ENCODE data around the gene FARS2. TPM values are rescaled to one million over a fixed set of nuclear protein-coding genes. Genes with fewer than 3 reads are reported as not detected.

The FARS2 gene
- total and polyA plus RNA-seq, 2 of the 13 experiments (the other 11 are each of a cell fraction or from before 2014, with no cell fraction given) = 15.4 to 26.0 TPM

DNA sequence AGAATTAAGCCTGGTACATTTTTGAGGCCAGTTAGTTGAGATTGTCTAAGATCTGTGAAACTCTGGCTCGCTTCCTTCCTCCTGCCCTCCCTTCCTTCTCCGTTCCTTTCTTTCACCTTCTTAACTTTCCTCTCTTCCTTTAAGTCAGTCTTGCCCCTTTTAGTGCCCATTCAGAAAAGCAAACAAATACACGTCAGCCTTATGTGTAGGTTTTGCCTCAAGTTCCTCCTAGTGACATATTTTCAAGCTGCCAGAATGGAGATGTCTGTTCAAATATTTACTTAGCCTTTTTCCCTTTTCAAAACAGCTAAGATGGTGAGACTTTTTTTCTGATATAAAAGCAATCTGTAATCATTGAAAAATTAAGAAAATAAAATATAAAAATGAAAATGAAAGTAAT lies 178.4 kb downstream of the FARS2 start (continued):
- TF ChIP-seq, protein P1, sequence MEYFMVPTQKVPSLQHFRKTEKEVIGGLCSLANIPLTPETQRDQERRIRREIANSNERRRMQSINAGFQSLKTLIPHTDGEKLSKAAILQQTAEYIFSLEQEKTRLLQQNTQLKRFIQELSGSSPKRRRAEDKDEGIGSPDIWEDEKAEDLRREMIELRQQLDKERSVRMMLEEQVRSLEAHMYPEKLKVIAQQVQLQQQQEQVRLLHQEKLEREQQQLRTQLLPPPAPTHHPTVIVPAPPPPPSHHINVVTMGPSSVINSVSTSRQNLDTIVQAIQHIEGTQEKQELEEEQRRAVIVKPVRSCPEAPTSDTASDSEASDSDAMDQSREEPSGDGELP (IDR thresholded peaks at IDR 0.05; ENCODE audit: borderline replicate concordance, low read depth) = no peak
- TF ChIP-seq RARA (CRISPR knock-in tag; IDR thresholded peaks at IDR 0.05) = 0 out of 2 replicates have a peak, but pooled peaks have one; percentile 17
- TF ChIP-seq LCORL (IDR thresholded peaks at IDR 0.05) = no peak
- no peak for TF ChIP-seq LCORL (CRISPR knock-in tag; IDR thresholded peaks at IDR 0.05)
- no peak for TF ChIP-seq ZNF563 (CRISPR knock-in tag; IDR thresholded peaks at IDR 0.05)
- TF ChIP-seq, protein P2, sequence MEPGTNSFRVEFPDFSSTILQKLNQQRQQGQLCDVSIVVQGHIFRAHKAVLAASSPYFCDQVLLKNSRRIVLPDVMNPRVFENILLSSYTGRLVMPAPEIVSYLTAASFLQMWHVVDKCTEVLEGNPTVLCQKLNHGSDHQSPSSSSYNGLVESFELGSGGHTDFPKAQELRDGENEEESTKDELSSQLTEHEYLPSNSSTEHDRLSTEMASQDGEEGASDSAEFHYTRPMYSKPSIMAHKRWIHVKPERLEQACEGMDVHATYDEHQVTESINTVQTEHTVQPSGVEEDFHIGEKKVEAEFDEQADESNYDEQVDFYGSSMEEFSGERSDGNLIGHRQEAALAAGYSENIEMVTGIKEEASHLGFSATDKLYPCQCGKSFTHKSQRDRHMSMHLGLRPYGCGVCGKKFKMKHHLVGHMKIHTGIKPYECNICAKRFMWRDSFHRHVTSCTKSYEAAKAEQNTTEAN (CRISPR knock-in tag; conservative IDR thresholded peaks at IDR 0.05) = no peak
- TF ChIP-seq NFRKB (IDR thresholded peaks at IDR 0.05) = no peak
- no peak for TF ChIP-seq ZNF747 (CRISPR knock-in tag; IDR thresholded peaks at IDR 0.05; ENCODE audit: borderline replicate concordance)
- TF ChIP-seq YY1 (IDR thresholded peaks at IDR 0.05; ENCODE audit: insufficient read depth, insufficient replicate concordance, low read depth, low read length) = no peak
- TF ChIP-seq, protein P3, sequence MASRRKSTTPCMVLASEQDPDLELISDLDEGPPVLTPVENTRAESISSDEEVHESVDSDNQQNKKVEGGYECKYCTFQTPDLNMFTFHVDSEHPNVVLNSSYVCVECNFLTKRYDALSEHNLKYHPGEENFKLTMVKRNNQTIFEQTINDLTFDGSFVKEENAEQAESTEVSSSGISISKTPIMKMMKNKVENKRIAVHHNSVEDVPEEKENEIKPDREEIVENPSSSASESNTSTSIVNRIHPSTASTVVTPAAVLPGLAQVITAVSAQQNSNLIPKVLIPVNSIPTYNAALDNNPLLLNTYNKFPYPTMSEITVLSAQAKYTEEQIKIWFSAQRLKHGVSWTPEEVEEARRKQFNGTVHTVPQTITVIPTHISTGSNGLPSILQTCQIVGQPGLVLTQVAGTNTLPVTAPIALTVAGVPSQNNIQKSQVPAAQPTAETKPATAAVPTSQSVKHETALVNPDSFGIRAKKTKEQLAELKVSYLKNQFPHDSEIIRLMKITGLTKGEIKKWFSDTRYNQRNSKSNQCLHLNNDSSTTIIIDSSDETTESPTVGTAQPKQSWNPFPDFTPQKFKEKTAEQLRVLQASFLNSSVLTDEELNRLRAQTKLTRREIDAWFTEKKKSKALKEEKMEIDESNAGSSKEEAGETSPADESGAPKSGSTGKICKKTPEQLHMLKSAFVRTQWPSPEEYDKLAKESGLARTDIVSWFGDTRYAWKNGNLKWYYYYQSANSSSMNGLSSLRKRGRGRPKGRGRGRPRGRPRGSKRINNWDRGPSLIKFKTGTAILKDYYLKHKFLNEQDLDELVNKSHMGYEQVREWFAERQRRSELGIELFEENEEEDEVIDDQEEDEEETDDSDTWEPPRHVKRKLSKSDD (CRISPR knock-in tag; IDR thresholded peaks at IDR 0.05; ENCODE audit: low read depth) = no peak
- TF ChIP-seq U2AF1 (optimal IDR thresholded peaks at IDR 0.05; ENCODE audit: low read depth, low read length) = no peak
- no peak for TF ChIP-seq ZBTB26 (CRISPR knock-in tag; IDR thresholded peaks at IDR 0.05; ENCODE audit: borderline replicate concordance)
- no peak for TF ChIP-seq ZNF251 (CRISPR knock-in tag; IDR thresholded peaks at IDR 0.05)
- no peak for TF ChIP-seq ZNF501 (CRISPR knock-in tag; IDR thresholded peaks at IDR 0.05)
- no peak for TF ChIP-seq ZBED4 (CRISPR knock-in tag; IDR thresholded peaks at IDR 0.05; ENCODE audit: borderline replicate concordance)
- TF ChIP-seq RXRB (CRISPR knock-in tag; IDR thresholded peaks at IDR 0.05; ENCODE audit: borderline replicate concordance) = no peak
- TF ChIP-seq, protein P4, sequence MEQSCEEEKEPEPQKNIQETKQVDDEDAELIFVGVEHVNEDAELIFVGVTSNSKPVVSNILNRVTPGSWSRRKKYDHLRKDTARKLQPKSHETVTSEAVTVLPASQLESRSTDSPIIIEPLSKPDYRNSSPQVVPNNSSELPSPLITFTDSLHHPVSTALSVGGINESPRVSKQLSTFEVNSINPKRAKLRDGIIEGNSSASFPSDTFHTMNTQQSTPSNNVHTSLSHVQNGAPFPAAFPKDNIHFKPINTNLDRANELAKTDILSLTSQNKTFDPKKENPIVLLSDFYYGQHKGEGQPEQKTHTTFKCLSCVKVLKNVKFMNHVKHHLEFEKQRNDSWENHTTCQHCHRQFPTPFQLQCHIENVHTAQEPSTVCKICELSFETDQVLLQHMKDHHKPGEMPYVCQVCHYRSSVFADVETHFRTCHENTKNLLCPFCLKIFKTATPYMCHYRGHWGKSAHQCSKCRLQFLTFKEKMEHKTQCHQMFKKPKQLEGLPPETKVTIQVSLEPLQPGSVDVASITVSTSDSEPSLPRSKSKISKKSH (CRISPR knock-in tag; IDR thresholded peaks at IDR 0.05; ENCODE audit: borderline replicate concordance) = no peak
- TF ChIP-seq SAP130 (CRISPR knock-in tag; IDR thresholded peaks at IDR 0.05; ENCODE audit: low read depth) = 0 out of 2 replicates have a peak, but pooled peaks have one; percentile 11
- no peak for TF ChIP-seq GABPA (IDR thresholded peaks at IDR 0.05; ENCODE audit: low read depth, low read length)
- no peak for TF ChIP-seq GABPA (CRISPR knock-in tag; IDR thresholded peaks at IDR 0.05; ENCODE audit: low read depth)

All from HepG2 (cell line).